ENCODE measurements around the gene NUTM1. TPM values are rescaled to one million over a fixed set of nuclear protein-coding genes. Genes with fewer than 3 reads are reported as not detected.
A peak's percentile ranks its signal among the peaks of the same experiment; 100 is the strongest.

Gene NUTM1
- total RNA-seq, 1 experiment from 2014 or later, result 0.07 TPM

DNA sequence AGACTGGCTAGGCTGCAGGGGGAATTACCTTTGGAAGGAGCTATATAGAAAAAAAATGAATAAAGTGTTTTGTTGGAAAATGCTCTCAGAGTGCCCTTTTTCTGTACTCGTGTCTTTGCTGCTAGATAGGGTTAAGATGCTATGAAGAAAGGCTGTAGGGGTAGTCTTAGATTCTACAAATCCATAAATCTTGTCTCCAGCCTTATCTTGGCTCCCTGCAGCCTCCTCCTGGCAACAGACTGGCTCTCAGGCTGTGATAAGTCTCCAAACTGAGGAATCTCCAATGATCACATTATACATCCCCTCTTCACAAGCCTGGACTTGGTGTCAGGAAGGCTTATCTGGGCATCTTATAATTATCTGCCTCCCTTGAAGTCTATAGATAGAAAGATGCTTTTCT lies 14.5 kb downstream of the NUTM1 start (continued):
- no peak for TF ChIP-seq CBX3 (IDR thresholded peaks at IDR 0.05; ENCODE audit: low read depth)

DNA sequence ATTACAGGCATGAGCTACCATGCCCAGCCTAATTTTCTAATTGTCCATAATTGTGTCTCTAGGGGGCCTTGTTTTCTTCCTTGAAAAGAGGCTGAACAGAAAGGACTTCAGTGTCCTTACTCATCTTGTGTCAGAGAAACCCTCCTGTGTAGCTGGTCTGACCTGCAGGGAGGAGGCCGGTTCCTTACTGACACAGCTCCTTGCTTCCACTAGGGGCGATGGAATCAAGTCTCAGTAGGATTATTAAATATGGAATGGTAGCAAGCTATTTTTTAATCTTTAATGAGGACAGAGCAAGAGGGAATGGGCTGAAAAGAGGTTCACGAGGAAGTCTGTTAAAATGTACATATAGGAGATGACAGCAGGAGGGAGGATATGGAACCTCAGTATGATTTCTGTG lies 15.3 kb downstream of the NUTM1 start:
- ATAC-seq, result peak; percentile 75
- H3K4me2 ChIP-seq (ENCODE audit: low read length), result no peak overlapping the region
- no peaks in the 10 kb centered on the region for H3K9me3 ChIP-seq (ENCODE audit: control insufficient read depth in 1 of 2, insufficient read depth in 1 of 2, low read depth in 1 of 2, low read length in 2 of 2)
- H3K36me3 ChIP-seq (ENCODE audit: control insufficient read depth in 1 of 2, insufficient read depth in 2 of 2, low read length in 2 of 2), result peaks cover 15 to 30% of the 10 kb centered on the region in 2 experiments; a peak in 3 of 4 replicates
- H2AFZ ChIP-seq (ENCODE audit: low read depth, low read length, poor library complexity, severe bottlenecking), result no peak overlapping the region
- DNase-seq (ENCODE audit: low read depth, low spot score), result no peak
- no peaks in the 10 kb centered on the region for H3K79me2 ChIP-seq (ENCODE audit: insufficient read depth, low read length)
- TF ChIP-seq, protein P1, sequence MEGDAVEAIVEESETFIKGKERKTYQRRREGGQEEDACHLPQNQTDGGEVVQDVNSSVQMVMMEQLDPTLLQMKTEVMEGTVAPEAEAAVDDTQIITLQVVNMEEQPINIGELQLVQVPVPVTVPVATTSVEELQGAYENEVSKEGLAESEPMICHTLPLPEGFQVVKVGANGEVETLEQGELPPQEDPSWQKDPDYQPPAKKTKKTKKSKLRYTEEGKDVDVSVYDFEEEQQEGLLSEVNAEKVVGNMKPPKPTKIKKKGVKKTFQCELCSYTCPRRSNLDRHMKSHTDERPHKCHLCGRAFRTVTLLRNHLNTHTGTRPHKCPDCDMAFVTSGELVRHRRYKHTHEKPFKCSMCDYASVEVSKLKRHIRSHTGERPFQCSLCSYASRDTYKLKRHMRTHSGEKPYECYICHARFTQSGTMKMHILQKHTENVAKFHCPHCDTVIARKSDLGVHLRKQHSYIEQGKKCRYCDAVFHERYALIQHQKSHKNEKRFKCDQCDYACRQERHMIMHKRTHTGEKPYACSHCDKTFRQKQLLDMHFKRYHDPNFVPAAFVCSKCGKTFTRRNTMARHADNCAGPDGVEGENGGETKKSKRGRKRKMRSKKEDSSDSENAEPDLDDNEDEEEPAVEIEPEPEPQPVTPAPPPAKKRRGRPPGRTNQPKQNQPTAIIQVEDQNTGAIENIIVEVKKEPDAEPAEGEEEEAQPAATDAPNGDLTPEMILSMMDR (IDR thresholded peaks at IDR 0.05 in 2 of 3, conservative IDR thresholded peaks at IDR 0.05 in 1 of 3; ENCODE audit: borderline replicate concordance in 1 of 3, insufficient read depth in 1 of 3, low read depth in 2 of 3, low read length in 2 of 3), result peak in 2 of 3 experiments; percentile 41 to 44; a peak in 4 of 6 replicates
- TF ChIP-seq SIN3A (IDR thresholded peaks at IDR 0.05; ENCODE audit: low read depth), result no peak
- H3K27ac ChIP-seq (ENCODE audit: low read depth, low read length), result no peak overlapping the region
- no peaks in the 10 kb centered on the region for H3K27me3 ChIP-seq (ENCODE audit: insufficient read depth, low read length)
- H4K20me1 ChIP-seq (ENCODE audit: insufficient read depth), result no peaks in the 10 kb centered on the region
- no peaks in the 10 kb centered on the region for H3K9me2 ChIP-seq (ENCODE audit: insufficient read depth)
- POLR2A ChIA-PET, result interaction anchor here (0.9 to 1.2 kb wide), 3 partner anchors 16 to 229 kb away, joined by 3 read pairs; partner anchors contain the start of gene SLC12A6
- H3K9ac ChIP-seq (ENCODE audit: low read length), result no peak overlapping the region
- intact Hi-C loops (cut with micrococcal nuclease), result no loop called here
- no TSS peak for BruUV-seq (replicated peaks)
- H3K4me1 ChIP-seq (ENCODE audit: control insufficient read depth in 1 of 2, insufficient read depth in 2 of 2, low read length in 2 of 2), result peaks cover 9 to 33% of the 10 kb centered on the region in 2 experiments
- RAD21 ChIA-PET (ENCODE audit: low non-redundant PET in 1 of 2, low total read pairs in 2 of 2, uncharacterized antibody in 2 of 2, unreplicated experiment in 2 of 2), result interaction anchor here in 1 of 2 experiments (1.1 kb wide), 1 partner anchor 229 kb away, joined by 3 read pairs; no protein-coding TSS in a partner anchor
- CTCF ChIA-PET, result interaction anchor here (0.7 to 3.1 kb wide), 4 partner anchors 9 to 148 kb away, joined by 3 to 22 read pairs (median 3); partner anchors contain the start of genes KATNBL1, LPCAT4, NOP10 and NUTM1
- H3K4me3 ChIP-seq (replicated peaks in 1 of 2; ENCODE audit: low read depth in 1 of 2, low read length in 2 of 2), result no peak overlapping the region

DNA sequence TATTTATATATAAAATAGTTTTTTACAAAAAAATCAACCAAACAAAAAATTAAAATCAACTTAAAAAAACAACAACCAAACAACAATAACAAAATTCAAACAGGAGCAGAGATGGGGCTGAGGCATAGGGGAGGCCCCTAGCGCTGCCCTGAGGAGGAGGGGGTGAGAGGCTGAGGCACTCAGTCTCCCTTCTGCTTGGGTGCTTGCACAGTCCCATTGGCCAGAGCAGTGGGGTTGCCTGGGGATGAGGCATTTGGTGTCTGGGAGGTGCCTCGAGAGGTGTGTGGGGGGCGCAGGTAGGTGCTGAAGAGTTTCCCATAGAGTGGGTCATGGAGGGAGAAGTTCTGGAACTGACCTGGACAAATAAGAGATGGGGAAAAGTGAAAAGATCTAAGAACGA lies 15.8 kb downstream of the NUTM1 start:
- Histone ChIP-seq H3K9me2 (ENCODE audit: insufficient read depth) (no peaks in the 10 kb centered on the region), H2AFZ (ENCODE audit: low read depth, low read length, poor library complexity, severe bottlenecking) (no peak overlapping the region), H3K9me3 (ENCODE audit: control insufficient read depth in 1 of 2, insufficient read depth in 1 of 2, low read depth in 1 of 2, low read length in 2 of 2) (no peaks in the 10 kb centered on the region), H3K27ac (ENCODE audit: low read depth, low read length) (no peak overlapping the region), H3K79me2 (ENCODE audit: insufficient read depth, low read length) (no peaks in the 10 kb centered on the region), H3K27me3 (ENCODE audit: insufficient read depth, low read length) (no peaks in the 10 kb centered on the region), H3K4me2 (ENCODE audit: low read length) (no peak overlapping the region), H3K4me1 (ENCODE audit: control insufficient read depth in 1 of 2, insufficient read depth in 2 of 2, low read length in 2 of 2) (peaks cover 9 to 33% of the 10 kb centered on the region in 2 experiments), H3K9ac (ENCODE audit: low read length) (no peak overlapping the region), H3K4me3 (replicated peaks in 1 of 2; ENCODE audit: low read depth in 1 of 2, low read length in 2 of 2) (no peak overlapping the region), H3K36me3 (ENCODE audit: control insufficient read depth in 1 of 2, insufficient read depth in 2 of 2, low read length in 2 of 2) (peaks cover 18 to 36% of the 10 kb centered on the region in 2 experiments; a peak in 3 of 4 replicates), H4K20me1 (ENCODE audit: insufficient read depth) (no peaks in the 10 kb centered on the region)
- ChIA-PET CTCF (interaction anchor here (1.0 to 3.1 kb wide), 3 partner anchors 8 to 17 kb away, joined by 3 to 22 read pairs (median 3); partner anchors contain the start of genes LPCAT4, NOP10 and NUTM1), RAD21 (ENCODE audit: low non-redundant PET in 1 of 2, low total read pairs in 2 of 2, uncharacterized antibody in 2 of 2, unreplicated experiment in 2 of 2) (interaction anchor here in 1 of 2 experiments (1.1 kb wide), 1 partner anchor 229 kb away, joined by 3 read pairs; no protein-coding TSS in a partner anchor), POLR2A (interaction anchor here (0.9 to 1.2 kb wide), 3 partner anchors 16 to 229 kb away, joined by 3 read pairs; partner anchors contain the start of gene SLC12A6)
- intact Hi-C loops (cut with micrococcal nuclease), result no loop called here
- DNase-seq (ENCODE audit: low read depth, low spot score), result no peak
- no peak for ATAC-seq
- no TSS peak for BruUV-seq (replicated peaks)
- no peak for TF ChIP-seq TCF7L2 (IDR thresholded peaks at IDR 0.05; ENCODE audit: borderline replicate concordance, extremely low read depth, insufficient read depth, insufficient read length)
- TF ChIP-seq FOSL1 (IDR thresholded peaks at IDR 0.05; ENCODE audit: low read depth), result no peak
- TF ChIP-seq SP1 (IDR thresholded peaks at IDR 0.05; ENCODE audit: low read depth), result no peak
- TF ChIP-seq, protein P2, sequence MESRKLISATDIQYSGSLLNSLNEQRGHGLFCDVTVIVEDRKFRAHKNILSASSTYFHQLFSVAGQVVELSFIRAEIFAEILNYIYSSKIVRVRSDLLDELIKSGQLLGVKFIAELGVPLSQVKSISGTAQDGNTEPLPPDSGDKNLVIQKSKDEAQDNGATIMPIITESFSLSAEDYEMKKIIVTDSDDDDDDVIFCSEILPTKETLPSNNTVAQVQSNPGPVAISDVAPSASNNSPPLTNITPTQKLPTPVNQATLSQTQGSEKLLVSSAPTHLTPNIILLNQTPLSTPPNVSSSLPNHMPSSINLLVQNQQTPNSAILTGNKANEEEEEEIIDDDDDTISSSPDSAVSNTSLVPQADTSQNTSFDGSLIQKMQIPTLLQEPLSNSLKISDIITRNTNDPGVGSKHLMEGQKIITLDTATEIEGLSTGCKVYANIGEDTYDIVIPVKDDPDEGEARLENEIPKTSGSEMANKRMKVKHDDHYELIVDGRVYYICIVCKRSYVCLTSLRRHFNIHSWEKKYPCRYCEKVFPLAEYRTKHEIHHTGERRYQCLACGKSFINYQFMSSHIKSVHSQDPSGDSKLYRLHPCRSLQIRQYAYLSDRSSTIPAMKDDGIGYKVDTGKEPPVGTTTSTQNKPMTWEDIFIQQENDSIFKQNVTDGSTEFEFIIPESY (IDR thresholded peaks at IDR 0.05; ENCODE audit: extremely low read depth, insufficient replicate concordance, low read length), result no peak
- no peak for TF ChIP-seq POLR2AphosphoS5 (IDR thresholded peaks at IDR 0.05; ENCODE audit: low read depth, low read length)
- no peak for TF ChIP-seq EGR1 (IDR thresholded peaks at IDR 0.05; ENCODE audit: low read depth)
- no peak for TF ChIP-seq YY1 (IDR thresholded peaks at IDR 0.05; ENCODE audit: extremely low read depth, insufficient replicate concordance, low read depth, low read length)
- no peak for TF ChIP-seq SRF (IDR thresholded peaks at IDR 0.05; ENCODE audit: low read depth)
- no peak for TF ChIP-seq CEBPB (IDR thresholded peaks at IDR 0.05; ENCODE audit: low read depth)
- TF ChIP-seq CBX3 (IDR thresholded peaks at IDR 0.05; ENCODE audit: low read depth), result no peak

Measured in HCT116 (cell line).